NOMO-1 treated with DMSO at 0.1 percent for 48 hours (cell line): ENCODE measurements around the gene NCAPH2.
A peak's percentile ranks its signal among the peaks of the same experiment; 100 is the strongest.

Experiments
- DNase-seq: peaks from one replicate; lab custom pipeline; 2025; ENCODE audit not compliant: unreplicated experiment; lab: John Stamatoyannopoulos, UW

Gene NCAPH2

DNA sequence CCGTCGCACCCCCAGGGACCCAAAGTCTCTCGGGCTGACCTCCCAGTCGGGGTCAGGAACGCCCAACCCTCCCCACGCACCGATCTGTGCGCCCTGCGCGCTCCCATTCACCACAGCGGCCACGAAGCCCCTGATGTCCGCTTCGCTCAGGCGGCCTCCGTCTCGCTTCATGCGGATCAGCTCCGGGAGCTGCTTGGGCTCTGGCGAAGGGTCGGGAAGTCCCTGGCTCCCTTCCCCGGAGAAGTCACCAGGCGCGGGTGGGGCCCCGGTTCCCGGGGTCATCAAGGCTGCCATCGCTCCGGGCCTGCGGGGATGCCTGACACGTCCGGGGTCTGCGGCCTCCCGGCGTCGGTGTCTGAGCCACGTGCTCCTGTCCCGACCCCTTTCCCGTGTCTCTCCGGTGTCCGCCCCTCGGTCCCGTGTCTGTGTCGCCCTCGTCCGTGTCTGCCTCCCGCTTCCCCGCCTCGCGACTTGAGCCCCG lies 21.4 kb downstream of the NCAPH2 start:
- DNase-seq = peak; percentile 47

DNA sequence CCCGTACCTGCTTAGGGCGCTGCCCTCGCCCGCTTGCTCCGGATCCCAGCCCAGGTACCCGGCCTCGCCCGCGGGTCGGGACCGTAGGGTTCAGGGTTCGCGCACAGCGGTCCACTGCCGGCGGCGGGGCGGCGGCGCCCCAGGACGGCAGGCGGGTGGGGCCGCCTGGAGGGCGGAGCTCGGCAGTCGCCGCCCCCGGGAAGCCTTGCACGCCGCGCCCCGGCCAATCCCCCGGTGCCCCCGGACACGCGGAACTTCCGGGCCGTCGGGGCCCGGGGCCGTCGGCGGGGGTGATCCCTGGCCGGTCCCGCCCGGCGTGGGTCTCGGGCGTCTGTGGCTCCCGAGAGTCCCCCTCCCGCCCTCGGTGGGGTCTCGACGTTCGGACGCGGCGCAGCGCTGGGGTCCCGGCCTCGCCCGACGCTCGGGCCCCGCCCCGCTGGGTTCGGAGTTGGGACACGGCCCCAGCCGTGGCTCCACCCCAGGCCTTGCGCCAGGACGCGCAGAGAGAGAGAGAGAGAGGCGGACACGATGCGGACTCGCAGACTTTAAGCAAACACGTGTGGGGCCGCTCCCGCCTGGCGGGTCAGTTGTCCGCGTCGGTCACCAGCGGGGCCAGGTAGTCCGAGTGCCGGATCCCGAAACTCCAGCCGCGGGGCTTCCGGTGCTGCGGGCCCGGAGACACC lies 22.0 kb downstream of the NCAPH2 start, which contains the start of gene TYMP:
Gene TYMP, minus strand, starts transcription at position 116 of the 683 bp plus-strand sequence. CDS start 303 bp downstream, outside the sequence.
- peak; percentile 87 for DNase-seq

DNA sequence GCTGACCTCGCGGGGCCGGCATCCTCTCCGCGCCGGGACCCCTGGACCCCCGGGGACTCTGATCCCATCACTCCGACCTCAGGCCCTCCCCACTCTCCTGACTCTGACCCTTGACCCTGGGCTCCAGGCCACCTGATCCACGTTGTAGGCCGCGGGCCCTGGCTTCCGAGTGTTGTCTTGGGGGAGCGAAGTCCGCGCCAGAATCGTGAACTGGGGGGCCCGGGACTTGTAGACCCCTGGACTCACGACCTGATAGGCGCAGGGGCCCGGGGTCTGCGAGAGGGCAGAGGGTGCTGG lies 22.5 kb downstream of the NCAPH2 start:
- peak; percentile 55 for DNase-seq

DNA sequence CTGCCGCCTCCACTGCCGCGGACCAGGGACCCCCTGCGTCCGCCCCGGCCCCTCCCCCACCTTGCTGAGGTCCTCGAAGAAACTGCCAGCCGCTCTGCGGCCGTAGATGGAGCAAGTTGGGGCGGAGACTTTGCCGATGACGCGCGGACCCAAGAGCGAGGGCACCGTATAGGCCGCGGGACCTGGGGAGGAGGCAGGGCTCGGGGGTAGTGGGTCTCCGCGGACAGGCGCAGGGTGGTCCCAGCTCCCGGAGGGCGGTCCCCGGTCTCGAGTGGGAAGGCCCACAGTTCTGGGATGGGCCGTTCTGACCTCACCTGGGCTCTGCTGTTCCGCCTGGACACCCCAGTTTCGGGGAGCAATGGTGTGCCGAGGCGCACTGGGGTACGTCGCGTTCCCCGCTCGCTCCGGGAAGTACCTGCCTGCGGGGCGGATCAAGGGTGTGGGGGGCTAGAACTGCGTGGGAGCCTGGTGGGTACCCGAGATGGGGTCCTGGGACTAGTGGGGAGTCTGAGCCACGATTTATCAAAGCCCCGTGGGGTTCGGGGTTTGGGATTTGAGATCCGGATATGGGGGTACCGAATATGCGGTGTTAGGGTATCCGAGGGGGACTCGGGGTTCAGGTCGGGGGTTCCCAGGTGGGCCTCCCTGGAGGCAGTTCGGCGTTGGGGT lies 23.0 kb downstream of the NCAPH2 start:
- DNase-seq = peak; percentile 90

- peak; percentile 73 for DNase-seq
These were observed 23.5 kb downstream of the NCAPH2 start for GRCh38 chr22:50531546-50531961.

DNA sequence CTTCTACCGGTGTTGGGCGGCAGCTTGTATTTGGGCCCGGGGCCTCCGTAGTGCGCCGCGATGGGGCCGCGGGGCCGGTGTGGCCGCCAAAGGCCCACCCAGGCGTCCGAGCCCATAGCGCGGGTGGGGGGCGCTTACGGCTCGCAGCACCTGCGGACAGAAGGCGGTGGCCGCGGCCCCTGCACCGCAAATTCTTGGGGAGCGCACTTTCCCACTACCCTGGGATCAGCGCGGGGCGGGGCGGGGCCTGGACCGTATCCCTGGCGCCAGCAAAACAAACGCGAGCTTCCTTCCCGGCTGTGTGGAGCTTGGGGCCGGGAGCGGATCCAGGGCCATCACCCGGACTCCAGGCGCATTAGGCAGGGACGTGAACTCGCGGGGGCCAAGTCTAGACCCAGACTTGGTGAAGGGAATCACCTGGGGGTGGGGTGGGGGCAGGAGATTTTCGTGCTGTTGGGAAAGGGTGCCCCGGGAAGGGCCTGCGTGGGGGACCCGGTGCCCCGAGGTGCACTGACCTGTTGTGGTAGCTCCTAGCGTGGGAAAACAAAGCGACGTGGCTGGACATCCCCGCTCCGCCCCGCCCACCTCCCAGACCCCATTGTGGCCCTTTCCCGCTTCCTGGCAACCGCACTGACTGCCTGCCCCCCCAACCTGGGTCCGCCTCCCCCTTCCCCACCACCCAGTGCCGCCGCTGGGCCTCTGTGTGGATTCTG lies 24.1 kb downstream of the NCAPH2 start:
- no peak for DNase-seq

GRCh38 chr22:50532824-50533796 lies 25.1 kb downstream of the NCAPH2 start:
- DNase-seq = no peak

DNA sequence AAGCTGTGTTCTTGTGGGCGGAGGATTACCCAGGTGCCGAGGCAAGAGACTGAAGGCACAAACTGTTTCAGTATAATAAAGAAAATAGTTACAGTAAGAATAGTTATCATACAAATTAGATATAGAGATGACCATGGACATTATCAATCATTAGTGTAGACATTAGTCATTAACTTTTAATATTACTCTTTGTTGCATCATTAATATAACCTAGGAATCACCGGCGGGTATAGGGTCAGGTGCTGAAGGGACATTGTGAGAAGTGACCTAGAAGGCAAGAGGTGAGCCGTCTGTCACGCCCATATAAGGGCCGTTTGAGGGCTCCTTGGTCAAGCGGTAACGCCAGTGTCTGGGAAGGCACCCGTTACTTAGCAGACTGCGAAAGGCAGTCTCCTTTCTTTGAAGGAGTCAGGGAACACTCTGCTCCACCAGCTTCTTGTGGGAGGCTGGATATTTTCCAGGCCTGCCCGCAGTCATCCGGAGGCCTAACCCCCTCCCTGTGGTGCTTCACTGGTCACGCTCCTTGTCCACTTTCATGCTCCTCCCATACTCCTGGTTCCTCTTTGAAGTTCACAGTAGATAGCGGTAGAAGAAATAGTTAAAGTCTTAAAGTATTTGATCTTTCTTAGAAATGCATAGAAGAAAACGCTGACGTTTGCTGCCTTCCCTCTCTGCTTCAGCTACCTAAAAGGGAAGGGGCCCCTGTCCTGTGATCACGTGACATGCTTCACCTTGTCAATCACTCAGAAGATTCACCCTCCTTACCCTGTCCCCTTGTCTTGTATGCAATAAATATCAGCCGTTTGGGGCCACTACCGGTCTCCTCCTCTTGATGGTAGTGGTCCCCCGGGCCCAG lies 26.1 kb downstream of the NCAPH2 start:
- DNase-seq = peak; percentile 65

DNA sequence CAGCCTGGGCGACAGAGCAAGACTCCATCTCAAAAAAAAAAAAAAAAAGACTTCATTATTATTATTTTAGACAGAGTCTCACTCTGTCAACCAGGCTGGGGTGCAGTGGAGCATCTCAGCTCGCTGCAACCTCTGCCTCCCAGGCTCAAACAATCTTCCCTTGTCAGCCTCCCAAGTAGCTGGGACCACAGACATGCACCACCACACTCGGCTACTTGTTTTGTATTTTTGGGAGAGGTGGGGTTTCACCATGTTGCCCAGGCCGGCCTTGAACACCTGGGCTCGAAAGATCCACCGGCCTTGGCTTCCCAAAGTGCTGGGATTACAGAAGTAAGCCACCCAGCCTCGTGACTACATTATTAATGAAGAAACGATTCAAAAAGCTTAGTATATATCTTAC lies 27.1 kb downstream of the NCAPH2 start:
- DNase-seq = no peak

DNA sequence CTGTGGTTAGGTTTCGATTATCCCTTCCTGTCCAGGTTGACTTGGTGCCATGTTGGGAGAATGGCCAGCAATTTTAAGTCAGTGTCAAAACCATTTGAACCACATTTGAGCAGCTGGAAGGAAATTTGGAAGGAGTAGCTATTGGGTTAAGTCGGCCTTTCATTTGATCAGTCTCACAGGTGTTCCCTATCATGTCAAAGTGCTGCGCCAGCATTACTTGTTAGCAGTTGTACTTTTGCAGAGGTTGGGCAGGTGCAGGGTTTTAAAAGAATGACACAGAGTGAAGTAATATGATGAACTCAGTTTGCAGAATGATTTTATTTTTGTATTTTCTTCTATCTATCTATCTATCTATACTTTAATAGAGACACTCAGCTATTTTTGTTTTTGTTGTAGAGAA lies 28.2 kb downstream of the NCAPH2 start:
- no peak for DNase-seq

DNA sequence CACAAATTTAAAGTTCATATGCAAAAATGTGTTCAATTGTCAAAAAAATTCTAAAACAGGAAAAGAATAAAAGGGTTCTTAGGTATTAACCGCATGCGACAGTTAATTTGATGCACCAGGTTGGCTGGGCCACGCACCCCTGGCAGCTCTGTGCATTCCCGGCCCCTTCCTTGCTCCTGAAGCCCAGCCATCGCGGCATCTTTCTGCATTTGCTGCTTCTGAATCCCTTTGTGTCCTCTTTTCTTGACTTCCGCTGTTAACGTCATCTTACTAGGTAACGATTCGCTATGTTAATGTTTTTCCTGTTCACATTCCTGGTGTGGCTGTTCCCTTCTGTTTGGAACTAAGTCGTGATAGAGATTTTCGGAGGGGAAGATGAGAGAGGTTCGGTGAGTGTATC lies 29.7 kb downstream of the NCAPH2 start:
- DNase-seq = no peak

- DNase-seq = no peak
These were observed 32.4 kb downstream of the NCAPH2 start for GRCh38 chr22:50540381-50540780.

DNA sequence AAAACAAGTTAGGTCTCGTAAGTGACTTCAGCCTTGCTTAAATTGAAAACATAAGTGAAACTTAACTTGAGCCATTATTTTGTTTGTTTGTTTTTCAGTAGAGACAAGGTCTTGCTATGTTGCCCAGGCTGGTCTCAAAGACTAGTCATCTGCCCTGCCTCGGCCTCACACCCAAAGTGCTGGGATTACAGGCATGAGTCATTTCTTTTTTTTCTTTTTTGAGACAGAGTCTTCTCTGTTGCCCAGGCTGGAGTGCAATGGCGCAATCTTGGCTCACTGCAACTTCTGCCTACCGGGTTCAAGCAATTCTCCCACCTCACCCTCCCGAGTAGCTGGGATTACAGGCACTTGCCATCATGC lies 33.6 kb downstream of the NCAPH2 start:
- DNase-seq = peak; percentile 85

GRCh38 chr22:50542416-50542927 lies 34.4 kb downstream of the NCAPH2 start:
- DNase-seq = peak; percentile 91

GRCh38 chr22:50544078-50544745 lies 36.2 kb downstream of the NCAPH2 start:
- DNase-seq = peak; percentile 77

- DNase-seq = no peak
These were observed 36.8 kb downstream of the NCAPH2 start for GRCh38 chr22:50544746-50545253.

GRCh38 chr22:50545522-50546325 lies 37.7 kb downstream of the NCAPH2 start, which contains the start of gene KLHDC7B:
Gene KLHDC7B, plus strand, starts transcription at chr22:50545899. Its CDS starts 345 bp downstream, at chr22:50546244.
- no peak for DNase-seq
